HL-60 (cell line): Measurements from ENCODE around the gene SNX8.

Experiments
- CTCF ChIP-seq: IDR thresholded peaks from one replicate; pipeline ENCODE4 v1.5.1; 2011; ENCODE audit warnings: low read length, control low read depth, inconsistent platforms; ENCODE audit not compliant: insufficient read depth
- GABPA ChIP-seq: IDR thresholded peaks from 2 replicates; pipeline ENCODE4 v1.6.1; 2012; ENCODE audit warnings: low read depth
- POLR2AphosphoS5 ChIP-seq: IDR thresholded peaks from 2 replicates; pipeline ENCODE4 v1.6.1; 2012; ENCODE audit warnings: low read depth
- SPI1 ChIP-seq: IDR thresholded peaks from 2 replicates; pipeline ENCODE4 v1.6.1; 2012; ENCODE audit warnings: low read depth, mild to moderate bottlenecking, borderline replicate concordance
- TF ChIP-seq, protein P1 (sequence below): IDR thresholded peaks from 2 replicates; pipeline ENCODE4 v1.6.1; 2012; ENCODE audit warnings: low read depth; ENCODE audit not compliant: insufficient replicate concordance

- TF ChIP-seq CTCF (no peak), SPI1 (no peak), POLR2AphosphoS5 (no peak), GABPA (no peak)
- TF ChIP-seq, protein P1, sequence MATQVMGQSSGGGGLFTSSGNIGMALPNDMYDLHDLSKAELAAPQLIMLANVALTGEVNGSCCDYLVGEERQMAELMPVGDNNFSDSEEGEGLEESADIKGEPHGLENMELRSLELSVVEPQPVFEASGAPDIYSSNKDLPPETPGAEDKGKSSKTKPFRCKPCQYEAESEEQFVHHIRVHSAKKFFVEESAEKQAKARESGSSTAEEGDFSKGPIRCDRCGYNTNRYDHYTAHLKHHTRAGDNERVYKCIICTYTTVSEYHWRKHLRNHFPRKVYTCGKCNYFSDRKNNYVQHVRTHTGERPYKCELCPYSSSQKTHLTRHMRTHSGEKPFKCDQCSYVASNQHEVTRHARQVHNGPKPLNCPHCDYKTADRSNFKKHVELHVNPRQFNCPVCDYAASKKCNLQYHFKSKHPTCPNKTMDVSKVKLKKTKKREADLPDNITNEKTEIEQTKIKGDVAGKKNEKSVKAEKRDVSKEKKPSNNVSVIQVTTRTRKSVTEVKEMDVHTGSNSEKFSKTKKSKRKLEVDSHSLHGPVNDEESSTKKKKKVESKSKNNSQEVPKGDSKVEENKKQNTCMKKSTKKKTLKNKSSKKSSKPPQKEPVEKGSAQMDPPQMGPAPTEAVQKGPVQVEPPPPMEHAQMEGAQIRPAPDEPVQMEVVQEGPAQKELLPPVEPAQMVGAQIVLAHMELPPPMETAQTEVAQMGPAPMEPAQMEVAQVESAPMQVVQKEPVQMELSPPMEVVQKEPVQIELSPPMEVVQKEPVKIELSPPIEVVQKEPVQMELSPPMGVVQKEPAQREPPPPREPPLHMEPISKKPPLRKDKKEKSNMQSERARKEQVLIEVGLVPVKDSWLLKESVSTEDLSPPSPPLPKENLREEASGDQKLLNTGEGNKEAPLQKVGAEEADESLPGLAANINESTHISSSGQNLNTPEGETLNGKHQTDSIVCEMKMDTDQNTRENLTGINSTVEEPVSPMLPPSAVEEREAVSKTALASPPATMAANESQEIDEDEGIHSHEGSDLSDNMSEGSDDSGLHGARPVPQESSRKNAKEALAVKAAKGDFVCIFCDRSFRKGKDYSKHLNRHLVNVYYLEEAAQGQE, result no peak
These were observed 18.2 kb downstream of the SNX8 start for GRCh38 chr7:2295936-2296620.
